Stimulated activated CD4-positive, alpha-beta T cell treated with anti-CD3 and anti-CD28 coated beads, Interleukin-15, amount 100 ng/mL, for 48 hours (primary cell): ENCODE measurements around the gene DICER1.
"Not testable (repeated sequence)": the region's sequence is repeated elsewhere in the genome, so short reads cannot be mapped to it uniquely, and the experiment has no call there.

ENCODE experiments used
- DNase-seq, 2 donors: peaks; one replicate each; pipeline ENCODE4 v3.0.0-alpha.2; 2020; ENCODE audit warnings: low read depth in 2 of 2

Gene DICER1

DNA sequence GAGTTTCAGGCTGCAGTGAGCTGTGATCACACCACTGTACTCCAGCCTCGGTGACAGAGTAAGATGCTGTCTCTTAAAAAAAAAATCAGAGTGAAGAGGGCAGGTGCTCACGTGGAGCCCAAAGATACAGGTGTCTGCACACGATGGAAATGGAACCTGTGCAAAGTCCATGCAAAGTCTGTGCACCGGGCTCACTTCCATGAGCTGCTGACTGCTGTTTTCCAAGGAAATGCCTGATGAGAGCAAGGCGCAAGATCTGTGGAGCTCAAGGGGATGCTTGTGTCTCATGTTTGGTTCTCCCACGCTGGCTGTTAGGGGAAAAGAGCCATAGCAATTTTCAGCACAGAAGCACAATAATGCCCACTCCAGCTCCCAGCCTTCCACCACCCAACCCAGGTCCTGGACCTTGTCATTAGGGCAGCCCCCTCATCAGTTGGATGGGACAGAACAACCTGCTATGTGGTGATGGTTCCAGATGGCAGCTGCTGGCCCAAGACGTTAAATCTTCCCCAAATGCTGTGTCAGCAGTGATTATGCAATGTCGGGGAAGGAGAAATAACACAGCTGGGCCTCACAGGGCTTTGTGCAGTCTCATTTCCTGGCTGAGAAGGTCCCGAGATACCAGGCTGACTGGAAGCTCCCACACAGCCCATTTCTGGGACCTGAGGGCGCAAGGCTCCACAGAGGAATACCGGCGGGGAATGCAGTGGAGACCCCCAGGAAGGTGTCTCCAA lies 27.9 kb upstream of the DICER1 start:
- no peak for DNase-seq

DNA sequence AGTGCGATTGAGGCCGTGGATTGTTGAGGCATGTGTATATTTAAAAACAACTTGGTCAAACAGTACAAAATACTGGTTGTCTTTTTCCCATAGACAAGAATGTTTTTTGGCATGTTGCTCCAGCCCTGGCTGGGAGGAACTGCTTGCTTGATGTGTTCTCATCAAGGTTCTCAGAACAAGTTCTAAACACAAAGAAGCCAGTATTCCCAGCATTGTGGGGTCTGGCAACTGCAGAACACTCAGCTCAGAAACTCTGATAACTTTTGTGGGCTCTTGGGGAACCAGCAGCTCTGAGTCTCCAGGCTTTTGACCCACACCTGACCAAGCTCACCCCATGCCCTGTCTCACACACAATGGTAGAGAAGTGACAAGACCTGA lies 27.1 kb upstream of the DICER1 start:
- no peak for DNase-seq

DNA sequence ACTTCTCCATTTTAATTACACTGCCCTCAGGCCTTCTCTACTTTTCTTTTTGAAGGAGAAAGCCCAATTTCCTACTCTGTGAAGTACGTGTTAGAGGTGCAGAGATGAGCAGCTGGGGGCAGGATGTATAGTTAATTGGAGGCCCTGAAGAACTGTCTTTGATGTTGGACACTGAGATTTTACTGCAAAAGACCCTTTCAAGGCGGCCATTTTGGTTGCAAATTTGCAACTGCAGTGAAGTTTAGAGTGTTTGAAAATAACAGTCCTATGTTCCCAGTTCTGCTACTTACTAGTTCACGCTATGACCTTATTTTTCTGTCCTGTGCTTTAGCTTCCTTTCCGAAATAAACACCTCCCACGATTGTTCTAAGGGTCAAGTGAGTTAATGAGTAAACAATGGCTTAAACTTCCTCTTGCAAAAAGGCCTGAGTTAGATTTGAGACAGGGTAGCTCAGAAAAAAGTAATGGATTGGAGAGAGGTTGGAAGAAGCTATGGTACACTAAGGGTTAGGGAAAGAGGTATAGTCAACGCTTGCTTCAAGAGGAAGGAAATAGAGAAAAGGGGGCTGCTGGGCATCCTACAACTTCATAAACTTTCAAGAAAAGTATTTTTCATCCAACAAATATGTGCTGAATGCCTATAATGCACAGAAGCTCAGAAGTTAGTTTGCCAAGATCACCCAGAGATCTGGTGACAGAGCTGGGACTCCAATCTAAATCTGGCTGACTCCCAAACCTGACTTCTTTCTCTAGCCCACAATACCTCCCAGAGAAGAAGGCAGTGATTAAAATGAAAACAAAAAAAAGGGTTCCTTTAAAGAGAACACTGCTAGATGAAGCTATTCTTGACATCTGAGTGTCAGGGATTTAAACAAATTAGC lies 26.4 kb upstream of the DICER1 start:
- no peak for DNase-seq

GRCh38 chr14:95183082-95183481 lies 25.8 kb upstream of the DICER1 start:
- no peak for DNase-seq

DNA sequence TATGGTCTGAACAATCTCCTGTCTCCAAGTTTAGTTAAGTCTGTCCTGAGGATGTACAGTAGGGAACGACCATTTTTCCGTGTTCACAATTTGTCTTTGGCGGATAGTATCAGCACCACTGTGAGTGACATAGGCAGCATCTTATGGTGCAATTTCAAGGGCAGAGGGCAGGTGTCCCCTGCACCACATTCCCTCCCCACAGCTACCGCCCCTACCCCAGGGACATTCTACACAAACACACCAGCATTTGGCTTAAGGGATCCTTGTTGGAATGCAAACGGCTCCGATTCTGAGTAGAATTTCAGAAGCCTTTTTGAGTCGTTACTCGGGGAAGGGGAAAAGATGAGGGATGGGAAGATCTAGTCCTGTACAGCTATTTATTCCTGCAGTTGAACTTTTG lies 25.1 kb upstream of the DICER1 start:
- DNase-seq, result no peak

GRCh38 chr14:95180966-95181741 lies 23.8 kb upstream of the DICER1 start:
- no peak for DNase-seq

DNA sequence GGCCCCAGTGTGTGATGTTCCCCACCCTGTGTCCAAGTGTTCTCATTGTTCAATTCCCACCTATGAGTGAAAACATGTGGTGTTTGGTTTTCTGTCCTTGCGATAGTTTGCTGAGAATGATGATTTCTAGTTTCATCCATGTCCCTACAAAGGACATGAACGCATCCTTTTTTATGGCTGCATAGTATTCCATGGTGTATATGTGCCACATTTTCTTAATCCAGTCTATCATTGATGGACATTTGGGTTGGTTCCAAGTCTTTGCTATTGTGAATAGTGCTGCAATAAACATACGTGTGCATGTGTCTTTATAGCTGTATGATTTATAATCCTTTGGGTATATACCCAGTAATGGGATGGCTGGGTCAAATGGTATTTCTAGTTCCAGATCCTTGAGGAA lies 18.3 kb upstream of the DICER1 start:
- not testable (repeated sequence) for DNase-seq

GRCh38 chr14:95174184-95174792 lies 17.0 kb upstream of the DICER1 start:
- DNase-seq, result no peak

DNA sequence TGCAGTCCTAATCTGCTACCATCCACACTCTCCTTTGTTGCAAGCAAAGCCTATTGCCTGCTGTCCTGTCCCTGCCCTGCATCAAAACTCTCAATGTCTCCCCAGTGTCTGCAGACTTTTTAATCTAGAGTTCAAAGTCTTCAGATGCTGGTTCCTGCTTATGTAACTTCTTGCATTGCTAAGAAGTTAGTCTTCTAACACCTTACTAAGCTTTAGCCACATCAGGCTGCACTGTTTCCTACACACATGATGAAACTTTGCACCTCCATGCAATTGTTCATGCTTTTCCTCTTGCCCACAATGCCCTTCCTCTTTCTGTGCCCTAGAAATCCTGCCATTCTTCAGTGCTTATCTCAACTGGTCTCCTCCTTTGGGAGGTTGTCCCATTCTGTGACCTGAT lies 16.2 kb upstream of the DICER1 start:
- no peak for DNase-seq

DNA sequence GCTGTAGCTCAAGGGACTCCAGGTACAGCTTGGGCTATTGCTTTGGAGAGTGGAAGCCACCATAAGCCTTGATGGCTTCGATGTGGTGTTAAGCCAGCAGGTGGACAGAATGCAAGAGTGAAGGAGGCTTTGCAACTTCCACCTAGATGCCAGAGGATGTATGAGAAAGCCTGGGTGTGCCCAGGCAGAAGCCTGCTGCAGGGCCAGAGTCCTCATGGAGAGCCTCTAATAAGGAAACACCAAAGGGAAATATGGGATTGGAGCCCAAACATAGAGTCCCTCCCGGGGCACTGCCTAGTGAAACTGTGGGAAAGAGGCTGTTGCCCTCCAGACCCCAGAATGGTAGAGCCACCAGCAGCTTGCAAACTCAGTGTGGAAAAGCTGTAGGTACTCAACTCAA lies 9.8 kb upstream of the DICER1 start:
- no peak for DNase-seq

GRCh38 chr14:95165517-95165916 lies 8.2 kb upstream of the DICER1 start:
- DNase-seq, result no peak

GRCh38 chr14:95164506-95164905 lies 7.2 kb upstream of the DICER1 start:
- no peak for DNase-seq

- no peak for DNase-seq
Observed at GRCh38 chr14:95163666-95164065, 6.3 kb upstream of the DICER1 start.

- DNase-seq, result no peak
Observed at GRCh38 chr14:95163132-95163531, 5.8 kb upstream of the DICER1 start.

- DNase-seq, result no peak
Observed at GRCh38 chr14:95162641-95163040, 5.3 kb upstream of the DICER1 start.

GRCh38 chr14:95157048-95157326 lies 342 bp downstream of the DICER1 start:
- DNase-seq, result no peak

DNA sequence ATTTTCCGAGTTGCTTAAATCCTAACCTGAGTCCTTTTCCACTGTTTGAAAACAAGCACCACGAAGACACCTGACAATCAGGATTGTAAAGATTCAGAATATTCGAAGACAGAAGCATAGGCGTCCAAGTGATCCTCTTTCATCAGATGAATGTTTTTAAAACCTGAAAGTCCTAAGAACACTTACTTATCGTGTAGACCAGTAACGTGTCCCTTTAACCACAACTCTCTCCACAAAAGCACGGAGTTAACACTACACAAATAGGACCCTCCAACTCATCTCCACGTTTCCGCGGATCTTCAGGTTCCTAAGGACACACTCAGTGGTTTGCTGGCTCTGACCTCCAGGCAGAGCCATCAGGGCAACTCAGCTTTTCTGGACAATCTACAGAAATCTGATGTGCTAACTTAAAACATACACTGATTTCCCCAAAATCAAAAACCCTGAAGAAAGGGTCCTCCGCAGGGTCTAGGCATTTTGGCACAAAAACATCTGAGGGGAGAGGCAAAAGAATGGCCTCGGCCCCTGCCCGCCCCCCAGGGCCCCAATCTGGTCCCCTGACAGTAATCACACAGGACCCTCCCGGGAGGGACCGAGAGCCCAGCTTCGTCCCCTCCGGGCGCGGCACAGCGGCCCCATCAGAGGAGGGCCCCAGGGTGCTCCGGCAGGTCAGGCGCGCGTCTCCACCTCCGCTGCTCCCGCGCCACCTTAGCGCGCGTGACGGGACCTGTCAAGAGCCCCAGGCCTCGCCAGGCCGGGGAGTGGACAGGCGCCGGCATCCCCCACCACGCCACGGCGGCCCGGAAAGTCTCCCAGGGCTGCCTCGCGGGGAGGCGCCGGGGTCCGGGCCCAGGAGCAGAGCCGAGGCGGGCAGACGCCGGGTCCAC lies 925 bp downstream of the DICER1 start:
- peak; percentile 5 to 14 for DNase-seq

DNA sequence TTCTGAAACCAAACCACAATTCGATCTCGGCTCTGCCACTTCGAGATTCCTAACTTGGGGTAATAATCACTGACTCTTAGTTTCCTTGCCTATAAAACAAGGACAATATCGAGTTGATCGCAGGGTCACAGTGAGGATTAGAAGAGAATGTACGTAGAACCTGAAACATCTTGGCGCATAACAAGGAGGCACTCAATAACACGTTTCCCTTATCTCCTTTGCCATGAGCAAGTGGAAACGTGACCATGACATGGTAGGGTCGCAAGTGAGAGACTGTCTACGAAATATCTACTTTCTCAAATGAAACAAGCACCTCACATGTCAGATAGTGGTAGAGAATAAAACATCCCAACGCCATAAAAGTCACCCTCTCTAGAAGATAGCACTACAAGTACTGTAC lies 2.3 kb downstream of the DICER1 start:
- no peak for DNase-seq

- DNase-seq, result no peak
Observed at GRCh38 chr14:95153866-95154265, 3.5 kb downstream of the DICER1 start.

- no peak for DNase-seq
Observed at GRCh38 chr14:95151561-95151960, 5.8 kb downstream of the DICER1 start.

GRCh38 chr14:95150910-95151309 lies 6.4 kb downstream of the DICER1 start:
- DNase-seq, result no peak
